Measurements from ENCODE around the gene DIP2C.
A peak's percentile ranks its signal among the peaks of the same experiment; 100 is the strongest.
"Not testable (repeated sequence)": the region's sequence is repeated elsewhere in the genome, so short reads cannot be mapped to it uniquely, and the experiment has no call there.

Gene DIP2C

DNA sequence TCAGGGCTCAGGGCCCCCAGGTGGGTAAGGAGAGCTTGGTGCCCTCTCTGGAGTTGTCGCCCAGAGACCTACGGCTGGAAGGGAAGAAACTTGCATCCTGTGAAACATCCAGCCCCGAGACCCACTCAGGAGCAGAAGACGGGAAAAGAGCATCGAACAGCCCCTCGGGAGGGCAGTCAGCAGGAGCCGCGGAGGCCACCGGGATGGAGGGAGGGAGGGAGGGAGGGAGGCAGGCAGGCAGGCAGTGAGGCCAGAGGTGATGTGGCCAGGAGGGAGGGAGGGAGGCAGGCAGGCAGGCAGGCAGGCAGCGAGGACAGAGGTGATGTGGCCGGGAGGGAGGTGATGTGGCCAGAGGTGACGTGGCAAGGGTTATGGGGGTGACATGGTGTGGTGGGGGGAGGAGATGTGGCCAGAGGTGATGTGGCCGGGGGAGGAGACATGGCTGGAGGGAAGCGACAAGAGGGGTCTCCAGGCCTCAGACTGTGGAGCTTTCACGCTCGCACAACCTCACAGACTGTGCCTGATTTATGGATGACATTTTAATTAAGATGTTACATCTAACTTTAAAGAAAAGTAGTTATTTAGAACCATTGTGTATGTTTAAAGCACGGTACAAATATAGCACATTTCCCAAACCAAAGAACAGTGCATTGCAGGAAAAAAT, 141.1 kb downstream of the DIP2C start:
- DNase-seq: no peak

DNA sequence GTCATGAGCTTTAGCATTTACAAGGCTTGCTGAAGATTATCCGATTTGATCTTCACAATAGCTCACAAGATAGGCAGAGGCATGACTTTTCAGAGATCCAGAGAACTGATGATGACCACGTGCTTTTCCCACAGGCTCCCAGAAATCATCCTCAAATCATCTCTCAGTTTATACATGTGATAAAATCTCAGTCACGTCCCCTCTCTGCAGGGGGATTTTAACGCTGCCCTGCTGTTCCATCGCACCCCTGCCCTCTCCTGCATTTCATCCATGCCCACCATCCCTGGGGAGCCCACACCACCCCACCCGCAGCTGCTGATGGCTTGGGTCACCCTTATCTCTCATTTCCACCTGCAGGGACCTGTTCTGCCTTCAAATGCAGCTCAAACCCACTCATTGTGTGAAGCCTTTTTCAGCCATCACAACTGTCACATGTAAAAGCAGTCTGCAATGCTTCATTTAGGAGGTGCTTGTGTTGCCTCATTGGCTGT, 141.8 kb downstream of the DIP2C start:
- no peak for DNase-seq

DNA sequence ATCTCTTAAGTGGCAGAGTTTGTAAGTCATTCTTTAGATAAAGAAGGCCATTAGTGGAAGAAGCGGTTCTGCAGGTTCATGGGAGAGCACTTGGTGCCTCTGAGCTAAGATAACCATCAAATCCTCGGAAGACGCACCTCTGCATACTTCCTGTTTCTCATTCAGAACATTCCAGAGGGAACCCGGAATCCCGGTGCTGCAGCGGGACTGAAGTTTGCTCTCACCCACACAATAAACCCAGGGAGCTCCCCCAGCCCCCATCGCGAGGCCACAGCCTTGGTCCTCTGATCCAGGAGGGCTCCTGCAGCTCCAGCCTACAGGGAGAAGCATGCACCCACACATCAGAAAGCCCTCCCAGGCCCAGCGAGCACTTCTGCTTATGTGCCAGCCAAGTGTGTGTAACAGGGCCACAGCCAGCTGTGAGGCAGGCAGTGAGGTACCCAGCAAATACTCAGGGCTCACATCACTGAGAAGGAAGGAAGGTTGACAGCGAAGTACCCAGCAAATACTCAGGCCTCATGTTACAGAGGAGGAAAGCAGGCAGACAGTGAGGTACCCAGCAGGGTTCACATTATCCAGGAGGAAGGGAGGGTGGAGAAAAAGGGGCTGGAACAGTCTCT, 142.4 kb downstream of the DIP2C start:
- DNase-seq: no peak

DNA sequence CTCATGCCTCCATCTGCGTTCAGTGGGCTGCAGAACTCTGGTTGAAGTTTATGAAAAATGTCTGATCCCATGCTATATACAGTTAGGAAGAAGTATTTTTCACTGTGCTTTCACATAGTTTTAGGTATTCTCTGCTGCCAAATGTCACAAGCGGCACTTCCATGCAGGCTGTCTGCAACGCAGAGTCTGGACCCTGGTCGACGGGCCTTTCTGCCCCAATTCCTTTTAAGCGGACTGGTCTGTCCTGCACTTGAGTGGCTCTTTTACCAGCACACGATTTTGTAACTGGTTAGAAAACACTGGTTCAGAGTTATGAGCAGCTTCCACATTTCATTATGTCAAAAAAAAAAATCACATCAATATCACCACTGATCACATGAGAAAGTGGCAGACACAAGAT, 143.0 kb downstream of the DIP2C start:
- DNase-seq: no peak

GRCh38 chr10:543862-544822, 145.3 kb downstream of the DIP2C start:
- no peak for DNase-seq

- DNase-seq: peak; percentile 13
Measured at GRCh38 chr10:543131-543530, 146.3 kb downstream of the DIP2C start.

- no peak for DNase-seq
Measured at GRCh38 chr10:541750-542371, 147.6 kb downstream of the DIP2C start.

DNA sequence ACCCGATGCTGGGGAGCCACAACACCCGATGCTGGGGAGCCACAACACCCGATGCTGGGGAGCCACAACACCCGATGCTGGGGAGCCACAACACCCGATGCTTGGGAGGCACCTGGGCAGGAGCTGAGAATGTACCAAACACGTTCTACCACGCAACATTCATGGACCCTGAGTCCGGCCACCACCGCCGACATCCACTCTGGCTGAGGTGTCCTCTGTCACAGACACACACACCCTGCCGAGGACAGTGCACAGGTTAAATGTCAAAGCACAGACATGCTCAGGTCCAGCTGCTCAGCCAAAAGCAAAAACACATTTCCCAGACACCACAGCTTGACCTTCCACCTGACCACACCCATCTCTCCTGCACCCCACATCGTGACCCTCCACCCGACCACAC, 148.4 kb downstream of the DIP2C start:
- no peak for DNase-seq

GRCh38 chr10:538895-539294, 150.6 kb downstream of the DIP2C start:
- DNase-seq: no peak

DNA sequence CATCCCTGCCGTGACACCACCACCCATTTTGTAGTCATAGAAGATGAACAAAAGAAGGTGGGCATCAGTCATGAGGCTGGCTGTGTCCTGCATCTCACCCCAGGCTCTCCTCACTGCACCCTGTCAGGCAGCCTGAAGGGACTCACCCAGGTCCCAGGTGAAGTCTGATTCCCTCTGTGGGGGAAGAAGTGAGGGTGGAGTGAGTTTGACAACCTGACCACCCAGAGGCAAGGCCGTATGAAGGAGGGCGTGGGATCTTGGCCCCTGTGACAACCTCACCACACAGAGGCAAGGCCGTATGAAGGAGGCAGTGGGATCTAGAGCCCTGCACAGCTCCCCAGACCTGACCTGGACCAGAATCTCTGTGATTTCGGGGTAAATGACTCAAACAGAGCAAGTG, 152.5 kb downstream of the DIP2C start:
- DNase-seq: no peak

GRCh38 chr10:536371-536925, 153.0 kb downstream of the DIP2C start:
- DNase-seq: no peak

DNA sequence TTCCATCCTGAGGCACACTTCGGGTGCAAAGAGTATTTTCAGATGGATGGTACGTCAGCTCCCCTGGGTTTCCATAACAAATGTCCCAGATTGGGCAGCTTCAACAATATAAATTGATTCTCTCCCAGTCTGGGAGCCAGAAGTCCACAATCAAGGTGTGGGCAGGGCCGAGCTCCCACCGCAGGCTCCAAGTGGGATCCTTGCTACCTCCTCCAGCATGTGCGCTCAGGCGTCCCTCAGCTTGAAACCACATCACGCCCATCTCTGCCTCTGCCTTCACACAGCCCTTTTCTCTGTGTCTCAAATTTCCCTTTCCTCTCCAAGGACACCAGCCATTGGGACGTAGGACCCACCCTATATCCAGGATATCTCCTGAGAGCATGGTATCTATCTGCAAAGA, 153.5 kb downstream of the DIP2C start:
- no peak for DNase-seq

GRCh38 chr10:535051-535450, 154.4 kb downstream of the DIP2C start:
- DNase-seq: no peak

DNA sequence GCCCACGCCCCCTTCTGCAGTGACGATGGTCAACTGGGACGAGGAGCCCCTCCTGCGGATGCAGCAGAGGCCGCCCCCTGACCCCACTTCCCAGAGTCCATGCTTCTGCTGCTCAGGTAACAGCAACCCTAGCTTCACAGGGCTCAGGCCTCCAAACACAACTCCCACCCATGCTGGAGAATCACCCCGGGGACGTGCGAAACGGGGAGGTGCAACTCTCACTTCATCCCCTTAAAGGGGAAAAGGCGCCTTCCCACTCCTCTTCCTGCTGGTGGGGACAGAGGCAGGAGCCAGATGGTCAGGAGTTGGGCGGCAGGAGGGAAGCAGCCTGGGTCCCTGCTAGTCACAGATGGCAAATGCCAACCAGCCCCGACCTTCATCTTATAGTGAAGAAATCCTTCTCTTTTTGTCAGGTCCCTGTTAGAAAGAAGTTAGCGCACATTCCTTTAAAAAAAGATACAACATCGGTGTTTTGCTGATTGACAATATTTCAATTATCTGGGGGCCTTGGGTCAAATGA, 155.4 kb downstream of the DIP2C start:
- peak; percentile 24 for DNase-seq

DNA sequence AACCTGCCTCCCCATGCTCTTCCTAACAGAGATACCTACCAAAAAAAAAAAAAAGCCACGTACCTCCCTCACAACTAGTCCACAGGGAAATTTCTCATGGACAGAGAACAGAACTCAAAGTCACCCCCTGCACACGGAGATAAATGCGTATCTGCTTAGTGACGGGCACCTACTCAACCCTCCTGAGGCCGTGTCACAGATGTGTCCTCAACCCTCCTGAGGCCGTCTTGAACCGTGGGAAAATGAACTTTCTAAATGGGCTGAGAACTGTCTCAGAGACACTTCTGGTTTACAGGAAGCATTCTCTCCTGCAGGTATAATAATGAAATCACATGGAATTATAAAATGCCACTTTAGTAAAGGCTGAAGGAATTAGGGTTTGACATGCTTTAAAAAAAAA, 155.9 kb downstream of the DIP2C start:
- no peak for DNase-seq

DNA sequence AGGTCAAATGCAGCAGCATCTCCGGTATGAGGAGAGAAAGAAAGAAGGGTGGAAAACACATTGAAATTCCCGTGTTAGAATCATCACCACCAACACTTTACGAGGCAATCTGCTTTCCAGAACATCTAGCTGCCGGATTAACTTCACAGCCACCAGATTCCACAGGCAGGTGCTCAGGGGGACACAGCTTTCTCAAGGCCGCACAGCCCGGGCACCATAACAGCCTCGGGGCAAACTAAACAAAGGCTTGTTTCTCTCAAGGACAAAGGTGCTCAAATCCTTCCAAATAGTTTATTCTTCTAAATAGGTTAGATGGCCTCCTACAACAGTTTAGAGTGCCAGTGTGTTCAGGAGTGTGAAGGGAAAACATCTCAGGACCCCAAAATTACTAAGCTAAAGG, 156.3 kb downstream of the DIP2C start:
- no peak for DNase-seq

DNA sequence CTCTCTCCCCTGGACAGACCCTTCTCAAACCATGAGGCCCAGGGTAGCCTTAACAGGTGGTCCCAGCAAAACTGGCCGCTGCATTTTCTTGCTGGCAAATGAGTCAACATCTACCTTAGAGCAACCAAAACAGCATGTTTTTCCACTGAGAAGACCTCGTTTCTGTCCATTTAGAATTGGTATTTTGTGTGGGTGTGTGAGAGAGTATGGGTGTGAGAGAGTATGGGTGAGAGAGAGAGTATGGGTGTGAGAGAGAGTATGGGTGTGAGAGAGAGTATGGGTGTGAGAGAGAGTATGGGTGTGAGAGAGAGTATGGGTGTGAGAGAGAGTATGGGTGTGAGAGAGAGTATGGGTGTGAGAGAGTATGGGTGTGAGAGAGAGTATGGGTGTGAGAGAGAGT, 157.1 kb downstream of the DIP2C start:
- DNase-seq: not testable (repeated sequence)

GRCh38 chr10:531541-531940, 157.9 kb downstream of the DIP2C start:
- no peak for DNase-seq

GRCh38 chr10:530717-531116, 158.8 kb downstream of the DIP2C start:
- no peak for DNase-seq

GRCh38 chr10:529468-530230, 159.8 kb downstream of the DIP2C start:
- DNase-seq: no peak
